WI38 (cell line): ENCODE measurements around the gene ULBP3.

ENCODE experiments used
- H3K4me3 ChIP-seq: 2 replicates; pipeline ENCODE4 v1.5.1; 2011; ENCODE audit warnings: low read depth, mild to moderate bottlenecking, control low read depth, low read length
- TF ChIP-seq, protein P1 (sequence below): IDR thresholded peaks from 2 replicates; pipeline ENCODE4 v1.5.1; 2012; ENCODE audit warnings: low read depth, mild to moderate bottlenecking, control low read depth, low read length

Gene ULBP3

DNA sequence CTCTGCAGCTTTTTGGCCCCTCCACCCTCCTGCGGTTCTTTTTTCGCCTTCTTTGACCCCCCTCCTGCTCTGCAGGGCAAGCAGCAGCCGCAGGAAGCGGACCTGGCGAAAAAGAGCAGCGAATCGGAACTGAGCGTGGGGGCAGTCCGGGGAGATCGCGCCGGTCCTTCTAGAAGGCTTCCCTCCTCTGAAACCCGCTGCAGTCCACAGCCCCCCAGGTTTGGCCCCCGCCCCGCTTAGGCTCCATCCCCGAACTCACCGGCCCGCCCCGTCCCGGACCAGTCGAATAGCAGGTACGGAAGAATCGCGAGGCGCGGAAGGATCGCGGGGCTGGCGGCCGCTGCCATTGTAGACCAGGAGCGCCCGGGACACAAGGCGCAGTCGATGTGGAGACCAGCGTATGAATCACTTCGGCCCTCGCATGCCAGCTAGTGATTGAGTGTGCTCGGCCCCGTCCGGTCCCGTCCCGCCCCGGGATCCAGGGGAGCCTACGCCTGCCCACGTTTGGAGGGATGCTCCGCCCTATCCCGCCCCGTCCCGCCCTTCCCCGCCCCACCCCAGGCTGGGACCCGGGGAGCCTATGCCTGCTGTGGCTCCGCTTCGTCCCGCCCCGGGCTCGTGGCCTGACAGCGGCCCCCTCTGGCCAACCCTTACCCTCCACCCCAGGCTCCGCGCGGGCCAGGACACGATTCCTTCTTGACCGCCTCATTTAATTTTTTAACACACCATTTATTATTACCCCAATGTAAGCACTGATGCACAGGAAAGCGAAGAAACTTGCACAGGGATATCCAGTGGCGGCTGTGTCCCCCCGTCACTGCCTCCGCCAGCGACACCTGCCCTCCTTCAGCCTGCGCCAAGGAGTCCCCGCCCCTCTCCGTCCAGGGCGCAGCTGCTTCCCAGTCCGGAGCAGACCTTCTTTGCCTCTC, at the start of gene ULBP3:
Gene ULBP3, minus strand, starts transcription at position 402 of the 929 bp plus-strand sequence. Its CDS starts 55 bp downstream, at position 347.
- peak within 1 kb of the TSS; percentile 86 for H3K4me3 ChIP-seq
- TF ChIP-seq, protein P1, sequence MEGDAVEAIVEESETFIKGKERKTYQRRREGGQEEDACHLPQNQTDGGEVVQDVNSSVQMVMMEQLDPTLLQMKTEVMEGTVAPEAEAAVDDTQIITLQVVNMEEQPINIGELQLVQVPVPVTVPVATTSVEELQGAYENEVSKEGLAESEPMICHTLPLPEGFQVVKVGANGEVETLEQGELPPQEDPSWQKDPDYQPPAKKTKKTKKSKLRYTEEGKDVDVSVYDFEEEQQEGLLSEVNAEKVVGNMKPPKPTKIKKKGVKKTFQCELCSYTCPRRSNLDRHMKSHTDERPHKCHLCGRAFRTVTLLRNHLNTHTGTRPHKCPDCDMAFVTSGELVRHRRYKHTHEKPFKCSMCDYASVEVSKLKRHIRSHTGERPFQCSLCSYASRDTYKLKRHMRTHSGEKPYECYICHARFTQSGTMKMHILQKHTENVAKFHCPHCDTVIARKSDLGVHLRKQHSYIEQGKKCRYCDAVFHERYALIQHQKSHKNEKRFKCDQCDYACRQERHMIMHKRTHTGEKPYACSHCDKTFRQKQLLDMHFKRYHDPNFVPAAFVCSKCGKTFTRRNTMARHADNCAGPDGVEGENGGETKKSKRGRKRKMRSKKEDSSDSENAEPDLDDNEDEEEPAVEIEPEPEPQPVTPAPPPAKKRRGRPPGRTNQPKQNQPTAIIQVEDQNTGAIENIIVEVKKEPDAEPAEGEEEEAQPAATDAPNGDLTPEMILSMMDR = peak; percentile 51

GRCh38 chr6:150118627-150119026, 49.7 kb upstream of the ULBP3 start:
- H3K4me3 ChIP-seq = no peak overlapping the region
- TF ChIP-seq, protein P1 = no peak

DNA sequence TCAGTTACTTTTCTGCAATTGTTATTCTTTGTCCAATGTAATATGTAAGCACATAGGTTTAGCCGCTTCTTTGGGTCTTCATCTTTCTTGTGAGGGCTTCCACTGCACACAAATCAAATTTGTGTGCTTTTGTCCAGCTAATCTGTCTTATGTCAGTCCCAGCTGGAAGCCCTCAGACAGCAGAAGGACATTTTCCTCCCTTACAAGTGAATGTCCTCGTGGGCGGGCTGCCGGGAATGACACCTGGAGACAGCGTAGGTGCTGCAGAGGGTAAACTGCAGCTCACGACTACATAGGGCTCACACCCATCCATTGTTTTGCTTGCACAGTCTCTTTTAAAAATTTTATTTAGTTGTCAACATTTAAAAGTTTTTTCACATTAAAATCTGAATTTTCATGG, 49.3 kb upstream of the ULBP3 start:
- TF ChIP-seq, protein P1 = no peak
- H3K4me3 ChIP-seq = no peak overlapping the region

DNA sequence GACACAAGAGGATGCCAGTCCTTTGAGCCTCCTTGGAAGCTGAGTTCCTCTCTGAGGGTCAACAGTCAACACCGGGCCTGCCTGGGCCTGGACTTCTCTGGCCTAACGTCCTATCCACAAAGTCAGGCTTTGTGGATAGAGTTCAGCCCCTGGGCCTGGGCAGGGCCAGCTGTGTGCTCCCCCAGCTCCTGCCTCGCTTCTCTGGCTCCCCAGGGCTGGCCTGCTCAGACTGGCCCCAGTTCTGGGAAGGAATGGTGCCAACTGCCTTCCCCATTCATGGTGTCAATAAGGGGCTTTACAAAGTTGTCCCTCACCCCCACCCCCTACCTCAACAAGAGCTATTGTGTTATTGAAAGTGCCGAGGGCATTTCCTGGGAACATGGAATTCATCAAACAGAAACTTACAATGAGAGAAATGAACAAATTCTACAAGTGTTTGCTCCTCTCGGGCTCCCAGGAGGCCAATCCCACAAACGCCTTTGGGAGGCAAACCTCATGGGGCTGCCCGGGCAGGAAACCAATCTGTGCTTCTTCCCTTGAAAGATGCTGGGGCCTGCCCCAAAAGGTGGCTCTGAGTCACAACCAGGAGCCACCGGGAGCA, 47.4 kb upstream of the ULBP3 start:
- TF ChIP-seq, protein P1 = no peak

DNA sequence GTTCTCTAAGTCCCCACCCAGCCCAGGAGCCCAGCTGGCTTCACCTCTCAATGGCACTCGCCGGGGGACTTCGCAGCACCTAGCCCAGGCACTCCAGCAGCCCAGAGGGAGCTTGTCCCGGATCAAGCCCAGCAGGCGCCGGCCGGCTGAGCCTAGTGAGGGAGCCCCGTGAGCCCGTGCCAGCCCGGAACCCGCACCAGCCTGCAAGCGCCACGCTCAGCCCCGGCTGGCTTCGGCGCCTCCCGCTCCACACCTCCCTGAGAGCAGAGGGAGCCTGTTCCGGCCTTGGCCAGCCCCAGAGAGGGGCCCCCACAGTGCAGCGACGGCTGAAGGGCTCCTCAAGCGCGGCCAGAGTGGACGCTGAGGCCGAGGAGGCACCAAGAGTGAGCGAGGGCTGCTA, 46.8 kb upstream of the ULBP3 start:
- no peak overlapping the region for H3K4me3 ChIP-seq
- TF ChIP-seq, protein P1 = no peak

More for the DNA sequence above, 47.4 kb upstream of the ULBP3 start:
- H3K4me3 ChIP-seq = no peak overlapping the region

- TF ChIP-seq, protein P1 = no peak
- H3K4me3 ChIP-seq = no peak overlapping the region
Observed at GRCh38 chr6:150112233-150112632, 43.3 kb upstream of the ULBP3 start.

GRCh38 chr6:150102750-150103270, 33.9 kb upstream of the ULBP3 start:
- TF ChIP-seq, protein P1 = no peak
- H3K4me3 ChIP-seq = no peak overlapping the region
